GM19452 (cell line): ENCODE results near the gene UTP11.

Source experiments
- ATAC-seq: cut with Tn5 transposase; IDR thresholded peaks from one replicate; pipeline ENCODE4 v1.9.1; 2021; ENCODE audit not compliant: unreplicated experiment

Gene UTP11

GRCh38 chr1:38003261-38004250 lies 9.0 kb upstream of the UTP11 start:
- no peak for ATAC-seq

- ATAC-seq, result no peak
Measured at GRCh38 chr1:38004284-38005108, 8.0 kb upstream of the UTP11 start.

GRCh38 chr1:38005195-38006007 lies 7.1 kb upstream of the UTP11 start, which contains the start of gene FHL3:
Gene FHL3, minus strand, starts transcription at chr1:38005514. Its CDS starts 6,102 bp downstream, at chr1:37999412.
- no peak for ATAC-seq

GRCh38 chr1:38006008-38006828 lies 6.3 kb upstream of the UTP11 start:
- ATAC-seq, result no peak

GRCh38 chr1:38009088-38009840 lies 3.3 kb upstream of the UTP11 start:
- no peak for ATAC-seq

GRCh38 chr1:38009841-38010180 lies 2.7 kb upstream of the UTP11 start:
- no peak for ATAC-seq

GRCh38 chr1:38013227-38013622 lies 691 bp downstream of the UTP11 start:
- ATAC-seq, result no peak

GRCh38 chr1:38014171-38014570 lies 1.6 kb downstream of the UTP11 start:
- ATAC-seq, result no peak

- ATAC-seq, result no peak
Measured at GRCh38 chr1:38014724-38015424, 2.3 kb downstream of the UTP11 start.

- ATAC-seq, result no peak
Measured at GRCh38 chr1:38015978-38016725, 3.6 kb downstream of the UTP11 start.

- no peak for ATAC-seq
Measured at GRCh38 chr1:38018864-38019343, 6.4 kb downstream of the UTP11 start.

GRCh38 chr1:38020396-38020795 lies 7.9 kb downstream of the UTP11 start:
- no peak for ATAC-seq

- ATAC-seq, result no peak
Measured at GRCh38 chr1:38021969-38022368, 9.4 kb downstream of the UTP11 start.

GRCh38 chr1:38022810-38023209 lies 10.3 kb downstream of the UTP11 start:
- ATAC-seq, result no peak

- ATAC-seq, result no peak
Measured at GRCh38 chr1:38025233-38025632, 12.7 kb downstream of the UTP11 start.

GRCh38 chr1:38025664-38026063 lies 13.1 kb downstream of the UTP11 start:
- no peak for ATAC-seq

- no peak for ATAC-seq
Measured at GRCh38 chr1:38026592-38027200, 14.2 kb downstream of the UTP11 start.
